ENCODE results near the gene TPD52L1.
A peak's percentile ranks its signal among the peaks of the same experiment; 100 is the strongest.

Gene TPD52L1

GRCh38 chr6:125183391-125183790, 29.8 kb downstream of the TPD52L1 start:
- DNase-seq (ENCODE audit: low read depth) = no peak
- TF ChIP-seq CTCF (conservative IDR thresholded peaks at IDR 0.05; ENCODE audit: control insufficient read depth, insufficient read depth, low read depth, low read length) = no peak
- no peak overlapping the region for H3K4me3 ChIP-seq (ENCODE audit: control insufficient read depth, low read depth, low read length)

GRCh38 chr6:125188037-125188436, 34.5 kb downstream of the TPD52L1 start:
- TF ChIP-seq CTCF (conservative IDR thresholded peaks at IDR 0.05; ENCODE audit: control insufficient read depth, insufficient read depth, low read depth, low read length) = no peak
- DNase-seq (ENCODE audit: low read depth) = peak; percentile 68
- no peak overlapping the region for H3K4me3 ChIP-seq (ENCODE audit: control insufficient read depth, low read depth, low read length)

DNA sequence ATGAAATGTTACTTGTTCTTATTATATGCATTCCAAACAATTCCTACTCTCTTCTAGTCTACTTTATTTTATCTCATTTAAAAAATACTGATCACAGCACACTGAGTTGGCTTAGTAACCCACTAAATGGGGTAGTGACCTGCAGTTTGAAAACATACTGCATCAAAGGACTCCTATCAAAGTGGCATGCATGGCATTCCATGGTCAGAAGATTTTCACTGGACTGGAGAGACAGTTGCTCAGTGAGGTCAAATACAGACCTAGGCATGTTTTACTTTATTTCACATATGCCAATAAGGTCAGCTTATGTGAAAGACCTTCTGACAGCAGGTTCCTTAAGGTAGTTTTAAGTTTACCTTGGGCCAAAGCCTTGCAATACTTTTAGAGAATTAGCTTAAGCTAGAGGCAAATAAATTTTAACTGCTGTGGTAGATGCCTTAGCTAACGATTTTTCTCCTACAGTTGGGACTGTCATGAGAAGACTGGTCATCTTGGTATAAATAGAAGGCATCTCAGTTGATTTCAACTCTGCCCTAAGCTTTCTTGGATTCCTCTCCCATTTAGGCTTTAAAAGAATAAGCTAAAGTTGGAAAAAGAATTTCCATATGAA, 35.1 kb downstream of the TPD52L1 start:
- no peak for TF ChIP-seq CTCF (conservative IDR thresholded peaks at IDR 0.05; ENCODE audit: control insufficient read depth, insufficient read depth, low read depth, low read length)
- no peak for DNase-seq (ENCODE audit: low read depth)
- H3K4me3 ChIP-seq (ENCODE audit: control insufficient read depth, low read depth, low read length) = no peak overlapping the region

- DNase-seq (ENCODE audit: low read depth) = no peak
- no peak overlapping the region for H3K4me3 ChIP-seq (ENCODE audit: control insufficient read depth, low read depth, low read length)
- TF ChIP-seq CTCF (conservative IDR thresholded peaks at IDR 0.05; ENCODE audit: control insufficient read depth, insufficient read depth, low read depth, low read length) = no peak
Observed at GRCh38 chr6:125189494-125189893, 35.9 kb downstream of the TPD52L1 start.

DNA sequence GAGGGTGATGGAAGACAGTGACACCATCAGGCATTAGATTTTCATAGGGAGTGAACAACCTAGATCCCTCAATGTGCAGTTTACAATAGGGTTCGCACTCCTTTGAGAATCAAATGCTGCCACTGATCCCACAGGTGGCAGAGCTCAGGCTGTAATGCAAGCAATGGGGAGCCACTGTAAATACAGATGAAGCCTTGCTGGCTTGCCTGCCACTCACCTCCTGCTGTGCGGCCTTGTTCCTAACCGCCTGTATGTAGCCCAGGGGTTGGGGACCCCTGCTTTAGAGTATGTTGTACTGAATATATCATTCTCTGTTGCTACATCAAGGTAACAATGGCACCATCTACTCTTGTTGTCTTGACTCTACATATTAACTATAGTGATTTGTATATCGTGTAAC, 37.1 kb downstream of the TPD52L1 start:
- DNase-seq (ENCODE audit: low read depth) = no peak
- H3K4me3 ChIP-seq (ENCODE audit: control insufficient read depth, low read depth, low read length) = no peak overlapping the region
- TF ChIP-seq CTCF (conservative IDR thresholded peaks at IDR 0.05; ENCODE audit: control insufficient read depth, insufficient read depth, low read depth, low read length) = no peak

GRCh38 chr6:125191916-125192609, 38.5 kb downstream of the TPD52L1 start:
- DNase-seq (ENCODE audit: low read depth) = peak; percentile 89
- no peak overlapping the region for H3K4me3 ChIP-seq (ENCODE audit: control insufficient read depth, low read depth, low read length)
- peak; percentile 91 for TF ChIP-seq CTCF (conservative IDR thresholded peaks at IDR 0.05; ENCODE audit: control insufficient read depth, insufficient read depth, low read depth, low read length)

Measured in fibroblast of mammary gland (primary cell).